GM12801 (cell line): Measurements from ENCODE around the gene CMTM3.

ENCODE experiments used
- TF ChIP-seq, protein P1 (sequence below): IDR thresholded peaks from one replicate; pipeline ENCODE4 v1.5.1; 2011; ENCODE audit warnings: control low read depth; ENCODE audit not compliant: insufficient read length; ENCODE audit errors: extremely low read depth

Gene CMTM3

DNA sequence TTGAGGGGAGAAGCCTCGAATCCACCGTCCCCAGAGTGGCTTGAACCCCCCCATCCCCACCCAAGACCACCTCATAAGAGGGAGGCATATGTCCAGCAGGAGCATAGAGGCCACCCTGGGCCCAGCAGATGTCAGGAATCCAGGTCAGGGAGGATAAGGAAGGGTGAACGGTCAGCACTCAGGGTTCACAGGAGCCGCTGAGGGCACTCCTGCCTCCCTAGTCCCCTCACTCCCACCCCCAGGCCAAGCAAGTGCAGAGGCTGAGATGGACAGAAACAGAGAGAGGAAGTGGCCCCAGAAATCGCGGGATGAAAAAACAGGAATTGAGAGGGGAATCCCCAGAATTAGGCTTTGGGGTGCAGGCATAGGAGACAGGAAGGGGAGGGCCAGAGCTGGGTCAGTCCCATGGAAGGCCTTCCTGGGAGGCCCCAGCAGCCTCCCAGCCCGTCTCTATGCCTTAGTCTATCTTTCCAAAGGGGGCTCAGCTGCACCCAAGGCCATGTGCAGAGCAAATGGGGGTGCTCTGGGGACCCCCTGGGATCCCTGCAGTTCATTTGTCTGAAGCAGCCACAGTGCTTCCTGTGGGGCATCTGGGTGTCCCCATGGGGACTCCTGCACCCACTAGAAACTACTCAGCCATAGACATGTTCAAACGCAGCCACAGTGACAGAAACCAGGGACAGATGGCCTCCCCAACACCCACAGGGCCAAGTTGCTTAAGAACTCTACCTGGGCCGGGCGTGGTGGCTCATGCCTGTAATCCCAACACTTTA lies 1.7 kb downstream of the CMTM3 start:
- TF ChIP-seq, protein P1, sequence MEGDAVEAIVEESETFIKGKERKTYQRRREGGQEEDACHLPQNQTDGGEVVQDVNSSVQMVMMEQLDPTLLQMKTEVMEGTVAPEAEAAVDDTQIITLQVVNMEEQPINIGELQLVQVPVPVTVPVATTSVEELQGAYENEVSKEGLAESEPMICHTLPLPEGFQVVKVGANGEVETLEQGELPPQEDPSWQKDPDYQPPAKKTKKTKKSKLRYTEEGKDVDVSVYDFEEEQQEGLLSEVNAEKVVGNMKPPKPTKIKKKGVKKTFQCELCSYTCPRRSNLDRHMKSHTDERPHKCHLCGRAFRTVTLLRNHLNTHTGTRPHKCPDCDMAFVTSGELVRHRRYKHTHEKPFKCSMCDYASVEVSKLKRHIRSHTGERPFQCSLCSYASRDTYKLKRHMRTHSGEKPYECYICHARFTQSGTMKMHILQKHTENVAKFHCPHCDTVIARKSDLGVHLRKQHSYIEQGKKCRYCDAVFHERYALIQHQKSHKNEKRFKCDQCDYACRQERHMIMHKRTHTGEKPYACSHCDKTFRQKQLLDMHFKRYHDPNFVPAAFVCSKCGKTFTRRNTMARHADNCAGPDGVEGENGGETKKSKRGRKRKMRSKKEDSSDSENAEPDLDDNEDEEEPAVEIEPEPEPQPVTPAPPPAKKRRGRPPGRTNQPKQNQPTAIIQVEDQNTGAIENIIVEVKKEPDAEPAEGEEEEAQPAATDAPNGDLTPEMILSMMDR, result no peak

- TF ChIP-seq, protein P1, result no peak
Measured at GRCh38 chr16:66608241-66609138, 4.0 kb downstream of the CMTM3 start.

GRCh38 chr16:66609139-66609510 lies 4.6 kb downstream of the CMTM3 start:
- TF ChIP-seq, protein P1, result no peak

DNA sequence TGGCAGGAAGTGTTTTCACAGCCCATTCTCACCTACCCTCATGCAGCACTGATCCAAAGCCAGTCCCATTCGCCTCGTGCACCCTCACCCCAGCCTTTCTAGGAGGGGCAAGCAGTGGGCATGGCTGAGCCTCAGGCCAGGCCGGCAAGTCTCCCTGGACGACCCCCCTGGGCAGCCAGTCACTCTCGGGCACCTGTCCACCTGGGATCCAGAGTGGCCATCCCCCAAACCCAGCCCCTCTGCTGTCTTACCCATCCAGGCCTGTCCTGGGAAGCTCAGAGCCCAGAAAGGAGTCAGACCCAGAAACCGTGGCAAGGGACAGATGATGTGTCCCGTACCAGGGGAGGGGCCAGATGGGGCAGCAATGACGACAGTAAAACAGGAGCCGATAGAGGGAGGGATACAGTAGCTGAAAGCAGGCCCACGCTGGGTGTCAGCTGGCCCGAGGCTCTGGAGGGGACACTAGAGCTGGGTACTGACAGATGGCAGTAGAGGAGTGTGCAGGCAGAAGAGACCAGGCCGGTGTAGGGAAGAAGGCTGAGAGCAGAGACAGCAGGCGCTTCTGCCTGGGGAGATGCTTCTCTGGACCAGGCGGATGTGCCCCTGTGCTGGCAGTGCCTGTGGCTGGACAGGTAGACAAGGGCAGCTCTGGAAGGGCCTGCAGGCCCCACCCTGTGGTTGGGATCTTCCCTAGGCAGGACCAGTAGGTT lies 5.8 kb downstream of the CMTM3 start:
- TF ChIP-seq, protein P1, result no peak

DNA sequence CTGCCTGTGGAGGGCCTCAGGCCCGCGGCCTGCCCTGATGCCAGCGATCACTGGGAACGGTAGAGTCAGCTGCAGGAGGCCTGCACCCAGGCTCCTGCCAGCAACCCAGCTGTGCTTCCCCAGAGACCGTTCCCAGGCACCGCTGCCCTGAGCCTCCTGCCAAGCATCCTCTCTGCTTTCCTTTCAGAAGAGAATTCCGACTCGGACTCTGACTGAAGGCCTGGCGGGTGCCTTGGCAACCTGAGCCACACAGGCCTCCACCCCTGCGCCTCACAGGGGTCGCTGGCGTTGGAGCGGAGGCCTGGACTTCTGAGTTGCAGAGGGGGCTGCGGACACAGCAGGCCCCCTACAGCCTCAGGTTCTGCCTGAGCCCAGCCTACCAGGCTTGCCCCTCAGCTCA lies 7.9 kb downstream of the CMTM3 start:
- TF ChIP-seq, protein P1, result no peak

DNA sequence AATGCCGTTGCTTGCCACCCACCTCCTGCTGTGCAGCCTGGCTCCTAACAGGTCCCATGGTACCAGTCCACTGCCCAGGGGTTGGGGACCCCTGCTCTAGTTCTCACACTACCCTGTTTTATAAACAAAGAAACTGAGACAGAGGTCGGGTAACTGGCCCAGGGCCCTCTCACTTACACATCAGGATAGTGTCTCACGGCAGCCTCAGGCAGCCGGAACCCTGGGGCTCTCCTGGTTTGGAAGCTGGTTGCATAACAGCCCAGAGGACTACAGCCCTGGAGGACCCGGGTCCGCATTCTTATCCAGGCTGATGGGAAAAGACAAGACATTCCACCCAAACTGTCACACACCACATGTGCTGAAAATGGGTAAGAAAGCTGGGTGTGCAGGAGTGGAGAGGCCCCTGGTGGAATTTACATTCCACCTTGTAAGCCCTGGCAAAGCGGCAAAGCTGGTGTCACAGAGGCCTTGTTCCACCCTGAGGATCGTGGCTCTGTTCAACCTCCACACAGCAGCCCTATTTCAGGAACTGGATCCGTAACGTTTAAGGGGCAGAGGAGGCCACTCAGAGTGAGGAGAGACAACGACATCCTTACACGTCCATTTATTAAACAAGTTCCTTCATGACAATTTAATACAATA lies 9.8 kb downstream of the CMTM3 start:
- TF ChIP-seq, protein P1, result no peak

DNA sequence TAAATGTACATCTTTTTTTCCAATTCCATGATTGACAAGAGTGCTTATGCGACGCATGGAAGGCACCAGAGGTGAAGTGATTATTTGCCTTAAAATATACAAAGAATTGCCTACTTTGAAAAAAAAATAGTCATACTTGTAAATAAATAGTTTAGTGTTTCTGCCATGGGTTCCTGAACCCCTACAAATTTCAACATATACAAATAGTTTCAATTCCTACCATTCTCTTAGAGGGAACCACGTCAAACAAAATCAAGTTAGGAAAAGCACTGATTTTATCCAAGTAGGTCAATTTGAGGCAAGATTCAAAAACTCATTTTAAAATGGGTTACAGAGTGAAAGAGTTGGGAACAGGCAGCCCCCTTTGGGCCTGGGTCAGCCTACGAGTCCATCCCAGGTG lies 11.7 kb downstream of the CMTM3 start:
- TF ChIP-seq, protein P1, result no peak
